ENCODE results near the gene UBE2C.

UBE2C gene

DNA sequence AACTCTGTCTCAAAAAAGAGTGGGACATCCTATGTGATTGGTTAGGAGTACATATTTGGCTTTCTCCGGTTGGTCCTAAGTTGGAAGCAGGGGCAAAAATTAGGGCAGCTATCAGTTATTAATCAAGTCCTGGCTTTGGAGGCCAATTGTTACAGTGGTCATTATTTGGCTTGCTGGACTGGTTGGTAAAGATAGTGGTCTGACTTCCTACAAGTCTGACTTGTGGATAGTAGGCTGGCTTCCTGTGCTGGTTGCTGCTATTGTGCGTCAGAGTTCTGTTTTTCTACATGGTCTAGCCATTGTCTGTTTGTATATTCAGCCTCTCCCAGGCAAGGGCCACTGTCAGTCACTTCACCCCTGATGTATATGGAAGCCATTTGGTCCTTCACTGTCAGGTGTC is 37.8 kb downstream of the UBE2C start:
- no peaks in the 10 kb centered on the region for H3K9me3 Mint-ChIP-seq
- peaks cover 11% of the 10 kb centered on the region for H3K36me3 Mint-ChIP-seq
- ATAC-seq (ENCODE audit: low read depth) (no peak), DNase-seq (ENCODE audit: low spot score in 2 of 2) (no peak)
- peaks cover 2% of the 10 kb centered on the region for H3K4me1 Mint-ChIP-seq
- H3K27me3 Mint-ChIP-seq = no peaks in the 10 kb centered on the region
- no peak overlapping the region for H3K27ac Mint-ChIP-seq
- H3K4me3 Mint-ChIP-seq = no peak overlapping the region

DNA sequence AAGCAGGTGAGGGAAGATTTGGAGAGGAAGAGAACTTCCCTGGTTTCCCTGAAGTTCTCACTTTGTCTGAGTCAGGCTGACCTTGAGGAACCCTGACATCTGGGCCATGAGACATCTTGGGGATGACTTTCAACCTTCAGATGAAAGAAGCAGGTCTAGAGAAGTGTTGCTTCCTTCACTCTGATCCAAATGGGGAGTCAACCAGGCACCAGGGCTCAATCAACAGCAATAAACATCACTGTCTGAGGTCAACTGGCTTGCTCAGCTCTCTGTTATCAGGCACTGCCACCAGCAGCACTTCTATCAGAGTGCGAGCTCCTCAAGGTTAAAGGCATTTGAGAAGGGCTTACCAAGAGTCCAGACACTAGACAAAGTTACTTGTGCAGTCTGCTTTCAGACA is 38.5 kb downstream of the UBE2C start:
- ATAC-seq (ENCODE audit: low read depth) = no peak
- Mint-ChIP-seq H3K9me3 (no peaks in the 10 kb centered on the region), H3K36me3 (peaks cover 9% of the 10 kb centered on the region), H3K4me3 (no peak overlapping the region), H3K27me3 (no peaks in the 10 kb centered on the region), H3K4me1 (peaks cover 2% of the 10 kb centered on the region), H3K27ac (no peak overlapping the region)
- DNase-seq (ENCODE audit: low spot score in 2 of 2) = no peak

DNA sequence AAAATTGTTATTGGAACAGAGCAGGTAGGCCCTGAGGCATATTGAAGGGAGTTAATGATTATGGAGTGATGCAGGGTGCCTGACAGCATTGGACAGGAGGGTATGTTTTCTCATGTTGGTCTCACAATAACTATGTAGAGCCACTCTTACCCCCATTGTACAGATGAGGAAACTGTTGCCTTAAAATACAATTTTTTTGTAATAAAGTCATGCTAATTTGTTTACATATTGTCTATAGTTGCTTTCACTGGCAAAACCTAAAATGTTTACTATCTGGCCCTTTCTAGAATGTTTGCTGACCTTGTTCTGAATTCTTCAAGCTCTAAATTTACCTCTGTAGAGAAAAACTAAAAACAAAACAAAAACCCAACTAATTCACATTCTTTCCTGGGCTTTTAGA is 39.1 kb downstream of the UBE2C start:
- Mint-ChIP-seq H3K4me1 (peaks cover 2% of the 10 kb centered on the region), H3K4me3 (no peak overlapping the region), H3K27me3 (no peaks in the 10 kb centered on the region), H3K36me3 (peaks cover 9% of the 10 kb centered on the region), H3K9me3 (no peaks in the 10 kb centered on the region), H3K27ac (no peak overlapping the region)
- DNase-seq (ENCODE audit: low spot score in 2 of 2) = no peak
- no peak for ATAC-seq (ENCODE audit: low read depth)

DNA sequence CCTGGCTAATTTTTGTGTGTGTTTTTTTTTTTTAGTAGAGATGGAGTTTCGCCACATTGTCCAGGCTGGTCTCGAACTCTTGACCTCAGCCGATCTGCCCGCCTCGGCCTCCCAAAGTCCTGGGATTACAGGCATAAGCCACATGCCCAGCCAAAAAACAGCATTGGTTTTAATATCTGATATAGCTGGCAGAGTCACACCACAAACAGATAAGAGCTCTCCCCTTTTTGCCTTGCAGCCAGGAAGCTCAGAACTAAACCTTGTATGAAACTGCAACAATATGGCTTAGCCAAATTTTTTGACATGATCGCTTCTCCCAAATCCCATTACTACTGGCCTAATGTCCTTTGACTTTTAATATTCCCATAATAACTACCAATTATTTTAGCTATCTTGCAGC is 39.9 kb downstream of the UBE2C start:
- H3K4me1 Mint-ChIP-seq = peaks cover 2% of the 10 kb centered on the region
- no peaks in the 10 kb centered on the region for H3K9me3 Mint-ChIP-seq
- H3K4me3 Mint-ChIP-seq = no peak overlapping the region
- ATAC-seq (ENCODE audit: low read depth) (no peak), DNase-seq (ENCODE audit: low spot score in 2 of 2) (no peak)
- H3K27ac Mint-ChIP-seq = no peak overlapping the region
- peaks cover 9% of the 10 kb centered on the region for H3K36me3 Mint-ChIP-seq
- no peaks in the 10 kb centered on the region for H3K27me3 Mint-ChIP-seq

DNA sequence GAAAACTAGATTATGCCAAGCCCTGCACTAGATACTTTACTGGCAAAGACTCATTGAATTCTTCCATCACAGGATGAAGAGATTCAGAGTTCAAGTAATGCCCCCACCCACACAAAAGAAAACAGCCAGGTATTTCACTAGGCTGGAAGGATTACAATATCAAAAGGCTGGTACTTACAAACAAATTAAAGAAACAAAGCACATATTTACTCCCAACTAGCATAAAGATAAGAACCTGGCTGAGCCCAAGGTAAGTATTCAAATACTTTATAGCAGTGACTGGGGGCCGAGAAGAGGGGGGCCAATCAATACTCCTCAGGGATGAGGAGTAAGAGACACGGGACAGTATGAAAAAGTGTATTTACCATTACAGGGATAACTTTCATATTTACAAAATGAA is 41.0 kb downstream of the UBE2C start:
- Mint-ChIP-seq H3K9me3 (no peaks in the 10 kb centered on the region), H3K4me3 (no peak overlapping the region), H3K27me3 (no peaks in the 10 kb centered on the region), H3K27ac (no peak overlapping the region), H3K36me3 (peaks cover 8% of the 10 kb centered on the region), H3K4me1 (peaks cover 8% of the 10 kb centered on the region)
- ATAC-seq (ENCODE audit: low read depth) (no peak), DNase-seq (ENCODE audit: low spot score in 2 of 2) (no peak)

DNA sequence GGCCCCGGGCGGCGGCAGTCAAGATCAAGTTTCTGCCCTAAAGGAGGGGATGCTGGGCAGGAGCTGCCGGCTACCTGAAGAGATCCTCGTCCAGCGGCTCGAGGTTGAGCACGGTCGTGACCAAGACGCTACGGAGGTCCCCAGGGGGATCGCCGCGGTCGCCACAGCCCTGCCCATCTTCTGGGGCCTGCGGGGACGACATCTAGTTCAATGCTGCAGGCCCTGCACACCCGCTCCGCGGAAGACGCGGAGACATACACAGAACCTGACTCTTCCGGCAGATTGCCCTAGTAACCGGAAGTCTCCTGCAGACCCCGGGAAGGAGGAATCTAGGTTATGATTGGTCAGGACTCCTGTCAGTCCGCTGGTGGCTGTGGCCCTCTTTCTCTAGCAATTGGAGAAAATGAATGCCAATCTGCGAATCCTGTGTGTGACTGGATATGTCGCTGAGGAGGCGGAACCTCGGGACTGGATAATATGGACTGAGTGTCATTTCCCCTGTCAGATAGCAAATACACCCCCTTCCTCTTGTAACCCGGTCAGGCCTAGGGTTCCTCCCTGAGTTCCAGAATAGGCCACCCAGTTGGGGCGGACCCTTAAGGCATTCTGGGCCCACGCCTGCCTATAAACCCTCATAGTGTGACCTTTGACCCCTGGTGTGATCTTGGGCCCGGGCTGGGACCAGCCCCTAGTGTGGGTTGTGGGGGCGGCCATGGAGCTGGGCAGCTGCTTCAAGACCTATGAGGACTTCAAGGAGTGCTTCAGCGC is 44.9 kb downstream of the UBE2C start, which contains the start of the genes ACOT8 and ZSWIM3:
Gene ACOT8 (minus strand): TSS at position 279 of the 768 bp plus-strand sequence. CDS start 77 bp downstream, at position 202.
Gene ZSWIM3 (plus strand): TSS at position 501 of the 768 bp plus-strand sequence. CDS start 212 bp downstream, at position 713.
- DNase-seq (ENCODE audit: low spot score in 2 of 2) (peak; percentile 79 to 96), ATAC-seq (ENCODE audit: low read depth) (peak; percentile 96)
- Mint-ChIP-seq H3K4me3 (peak within 1 kb of the TSS; percentile 96), H3K27ac (peak within 1 kb of the TSS; percentile 93), H3K27me3 (no peaks in the 10 kb centered on the region), H3K9me3 (no peaks in the 10 kb centered on the region), H3K36me3 (peaks cover 4% of the 10 kb centered on the region), H3K4me1 (peaks cover 13% of the 10 kb centered on the region)

DNA sequence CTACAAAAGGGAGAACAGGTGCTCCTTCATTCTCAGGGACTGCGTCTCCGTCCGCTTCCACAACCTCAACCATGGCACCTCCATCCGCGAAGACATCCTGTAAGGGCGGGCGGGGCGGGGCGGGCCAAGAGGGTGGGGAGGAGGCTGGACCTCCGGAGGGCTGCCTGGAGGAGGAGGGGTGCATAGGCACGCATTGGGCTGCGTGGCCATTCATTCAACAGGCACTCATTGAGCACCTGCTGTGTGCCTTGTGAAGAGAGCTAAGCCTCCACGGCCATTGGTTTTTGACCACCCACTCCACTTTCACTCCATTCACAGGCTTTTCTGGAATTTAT is 45.4 kb downstream of the UBE2C start:
- H3K27ac Mint-ChIP-seq = peak overlapping the region; percentile 93
- ATAC-seq (ENCODE audit: low read depth) (peak; percentile 9), DNase-seq (ENCODE audit: low spot score in 2 of 2) (no peak)
- H3K27me3 Mint-ChIP-seq = no peaks in the 10 kb centered on the region
- H3K9me3 Mint-ChIP-seq = no peaks in the 10 kb centered on the region
- peak overlapping the region; percentile 96 for H3K4me3 Mint-ChIP-seq
- peaks cover 2% of the 10 kb centered on the region for H3K36me3 Mint-ChIP-seq
- peaks cover 13% of the 10 kb centered on the region for H3K4me1 Mint-ChIP-seq

DNA sequence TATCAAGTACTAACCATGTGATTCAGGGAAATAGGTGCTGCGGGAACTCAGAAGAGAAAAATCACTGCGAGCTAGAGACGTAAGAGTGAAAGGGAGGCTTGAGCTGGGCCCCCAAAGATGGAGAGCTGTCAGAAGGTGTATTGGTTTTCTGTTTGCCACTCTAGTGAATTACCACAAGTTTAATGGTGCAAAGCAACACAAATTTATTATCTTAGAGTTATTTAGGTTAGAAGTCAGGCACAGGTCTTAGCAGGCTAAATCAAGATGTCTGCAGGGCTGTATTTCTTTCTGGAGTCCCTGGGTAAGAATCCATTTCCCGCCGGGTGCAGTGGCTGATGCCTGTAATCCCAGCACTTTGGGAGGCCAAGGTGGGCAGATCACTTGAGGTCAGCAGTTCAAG is 47.5 kb downstream of the UBE2C start:
- no peaks in the 10 kb centered on the region for H3K27me3 Mint-ChIP-seq

DNA sequence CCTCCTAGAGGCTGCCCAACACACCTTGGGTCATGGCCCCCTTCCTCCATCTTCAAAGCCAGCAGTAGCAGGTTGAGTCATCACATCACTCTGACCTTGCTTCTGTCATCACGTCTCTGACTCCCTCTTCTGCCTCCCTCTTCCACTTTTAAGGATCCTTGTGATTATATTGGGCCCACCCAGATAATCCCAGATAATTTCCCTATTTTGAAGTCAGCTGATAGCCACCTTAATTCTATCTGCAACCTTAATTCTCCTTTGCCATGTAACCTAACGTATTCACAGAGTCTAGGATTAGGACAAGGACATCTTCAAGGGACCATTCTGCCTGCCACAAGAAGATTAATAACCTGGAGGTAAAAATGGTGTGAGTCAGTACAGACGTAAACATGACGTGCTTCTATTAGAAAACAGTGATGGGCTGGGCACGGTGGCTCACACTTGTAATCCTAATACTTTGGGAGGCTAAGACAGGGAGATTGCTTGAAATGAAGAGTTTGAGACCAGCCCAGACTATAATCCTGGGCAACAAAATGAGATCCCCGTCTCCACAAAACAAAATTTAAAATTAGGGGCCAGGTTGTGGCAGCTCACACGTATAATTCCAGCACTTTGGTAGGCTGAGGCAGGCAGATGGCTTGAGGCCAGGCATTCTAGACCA is 48.2 kb downstream of the UBE2C start:
- Mint-ChIP-seq H3K36me3 (peaks cover 3% of the 10 kb centered on the region), H3K27ac (no peak overlapping the region), H3K4me1 (peaks cover 16% of the 10 kb centered on the region), H3K4me3 (no peak overlapping the region), H3K27me3 (no peaks in the 10 kb centered on the region), H3K9me3 (no peaks in the 10 kb centered on the region)
- DNase-seq (ENCODE audit: low spot score in 2 of 2) (no peak), ATAC-seq (ENCODE audit: low read depth) (no peak)

More for the DNA sequence above, 47.5 kb downstream of the UBE2C start:
- Mint-ChIP-seq H3K4me3 (no peak overlapping the region), H3K4me1 (peaks cover 16% of the 10 kb centered on the region), H3K27ac (no peak overlapping the region), H3K9me3 (no peaks in the 10 kb centered on the region), H3K36me3 (peaks cover 3% of the 10 kb centered on the region)
- DNase-seq (ENCODE audit: low spot score in 2 of 2) (no peak), ATAC-seq (ENCODE audit: low read depth) (no peak)

DNA sequence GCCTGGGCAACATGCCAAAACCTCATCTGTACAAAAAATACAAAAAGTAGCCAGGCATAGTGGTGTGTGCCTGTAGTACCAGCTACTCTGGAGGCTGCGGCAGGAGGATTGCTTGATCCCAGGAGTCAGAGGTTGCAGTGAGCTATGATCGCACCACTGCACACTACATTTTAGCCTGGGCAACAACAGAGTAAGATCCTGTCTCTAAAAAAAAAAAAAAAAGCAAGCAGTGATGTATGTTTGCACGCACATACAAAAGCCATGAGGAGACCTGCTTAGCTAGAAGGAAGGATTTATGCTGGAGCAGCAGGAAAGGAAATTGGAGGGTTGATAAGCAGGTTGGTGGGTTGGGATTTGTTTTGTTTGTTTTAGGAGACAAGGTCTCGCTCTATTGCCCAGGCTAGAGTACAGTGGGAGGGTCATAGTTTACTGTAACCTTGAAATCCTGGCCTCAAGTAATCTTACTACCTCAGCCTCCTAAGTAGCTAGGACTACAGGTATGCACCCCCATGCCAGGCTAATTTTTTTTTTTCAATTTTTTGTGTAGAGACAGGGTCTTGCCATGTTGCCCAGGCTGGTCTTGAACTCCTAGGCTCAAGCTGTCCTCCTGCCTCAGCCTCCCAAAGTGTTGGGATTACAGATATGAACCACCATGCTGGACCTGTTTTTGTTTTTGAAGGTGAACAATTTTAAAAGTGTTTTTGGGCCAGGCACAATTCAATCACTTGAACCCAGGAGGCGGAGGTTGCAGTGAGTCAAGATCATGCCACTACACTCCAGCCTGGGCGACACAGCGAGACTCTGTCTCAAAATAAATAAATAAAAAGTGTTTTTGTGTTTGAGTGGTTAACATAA is 49.0 kb downstream of the UBE2C start:
- no peak overlapping the region for H3K27ac Mint-ChIP-seq

DNA sequence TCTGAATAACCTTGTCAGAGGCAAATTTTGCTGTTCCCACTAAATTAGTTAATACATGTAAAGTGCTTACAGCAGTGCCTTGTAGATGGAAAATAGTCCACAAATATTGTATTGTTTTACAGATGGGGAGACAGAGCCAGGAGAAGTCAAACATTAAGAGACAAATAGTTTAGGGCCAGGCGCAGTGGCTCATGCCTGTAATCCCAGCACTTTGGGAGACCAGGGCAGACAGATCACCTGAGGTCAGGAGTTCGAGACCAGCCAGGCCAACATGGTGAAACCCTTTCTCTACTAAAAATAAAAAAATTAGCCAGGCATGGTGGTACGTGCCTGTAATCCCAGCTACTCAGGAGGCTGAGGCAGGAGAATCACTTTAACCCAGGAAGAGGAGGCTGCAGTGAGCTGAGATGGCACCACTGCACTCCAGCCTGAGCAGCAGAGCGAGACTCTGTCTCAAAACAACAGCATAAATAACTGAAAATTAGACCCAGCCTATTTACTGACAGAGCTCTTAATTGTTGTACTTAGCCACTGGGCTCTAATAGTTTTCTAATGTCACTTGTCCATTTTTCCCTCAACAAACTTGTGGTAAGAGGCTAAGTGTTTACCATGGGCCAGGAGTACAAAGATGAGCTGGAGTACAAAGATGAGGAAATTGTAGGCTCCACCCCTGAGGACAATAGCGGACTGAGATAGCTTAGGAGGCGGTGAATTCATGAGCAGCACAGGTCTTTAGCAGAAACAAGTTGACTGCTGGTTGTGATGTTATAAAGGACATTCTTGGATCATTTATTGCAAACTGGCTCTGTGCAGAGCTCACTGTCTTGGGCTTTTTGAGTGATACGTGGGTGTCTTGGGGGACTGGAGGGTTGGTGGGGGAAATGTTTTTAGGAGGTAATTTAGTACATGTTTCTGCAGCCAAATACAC is 51.4 kb downstream of the UBE2C start:
- peaks cover 10% of the 10 kb centered on the region for H3K4me1 Mint-ChIP-seq
- no peak overlapping the region for H3K27ac Mint-ChIP-seq
- H3K27me3 Mint-ChIP-seq = no peaks in the 10 kb centered on the region
- H3K36me3 Mint-ChIP-seq = peaks cover 3% of the 10 kb centered on the region
- no peaks in the 10 kb centered on the region for H3K9me3 Mint-ChIP-seq
- DNase-seq (ENCODE audit: low spot score in 2 of 2) (no peak), ATAC-seq (ENCODE audit: low read depth) (no peak)
- H3K4me3 Mint-ChIP-seq = no peak overlapping the region

More for the DNA sequence above, 49.0 kb downstream of the UBE2C start:
- ATAC-seq (ENCODE audit: low read depth) (no peak), DNase-seq (ENCODE audit: low spot score in 2 of 2) (no peak)
- no peak overlapping the region for H3K4me3 Mint-ChIP-seq
- H3K4me1 Mint-ChIP-seq = peaks cover 16% of the 10 kb centered on the region
- H3K9me3 Mint-ChIP-seq = no peaks in the 10 kb centered on the region
- no peaks in the 10 kb centered on the region for H3K27me3 Mint-ChIP-seq
- peaks cover 3% of the 10 kb centered on the region for H3K36me3 Mint-ChIP-seq

DNA sequence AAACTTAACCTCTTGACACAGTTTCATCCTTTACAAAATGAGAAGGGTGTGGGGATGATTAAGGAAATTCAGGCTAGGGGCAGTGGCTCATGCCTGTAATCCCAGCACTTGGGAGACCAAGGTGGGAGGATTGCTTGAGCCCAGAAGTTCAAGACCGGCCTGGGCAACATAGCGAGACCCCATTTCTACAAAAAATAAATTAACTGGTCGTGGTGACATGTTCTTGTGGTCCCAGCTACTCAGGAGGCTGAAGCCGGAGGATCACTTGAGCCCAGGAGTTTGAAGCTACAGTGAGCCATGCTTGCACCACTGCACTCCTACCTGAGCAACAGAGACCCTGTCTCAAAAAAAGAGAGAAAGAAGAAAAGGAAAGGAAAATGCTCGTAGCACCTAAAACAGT is 54.0 kb downstream of the UBE2C start:
- Mint-ChIP-seq H3K27ac (no peak overlapping the region), H3K9me3 (no peaks in the 10 kb centered on the region), H3K27me3 (no peaks in the 10 kb centered on the region), H3K36me3 (peaks cover 3% of the 10 kb centered on the region), H3K4me3 (no peak overlapping the region), H3K4me1 (peaks cover 5% of the 10 kb centered on the region)
- no peak for ATAC-seq (ENCODE audit: low read depth)
- no peak for DNase-seq (ENCODE audit: low spot score in 2 of 2)

All from memory B cell (primary cell).